ENCODE data around the gene PLBD2. TPM values are rescaled to one million over a fixed set of nuclear protein-coding genes. Genes with fewer than 3 reads are reported as not detected.
A peak's percentile ranks its signal among the peaks of the same experiment; 100 is the strongest.

PLBD2 gene
- total RNA-seq, 1 donor from 2014 or later: 4.9 TPM

GRCh38 chr12:113425960-113426453 lies 67.6 kb downstream of the PLBD2 start:
- H3K27ac ChIP-seq: no peak overlapping the region
- H3K9ac ChIP-seq: no peak overlapping the region
- peaks cover 3% of the 10 kb centered on the region for H3K27me3 Mint-ChIP-seq (ENCODE audit: insufficient read depth, low read depth)
- H3K27me3 ChIP-seq: no peaks in the 10 kb centered on the region
- peaks cover 12% of the 10 kb centered on the region for H3K4me1 ChIP-seq
- no peaks in the 10 kb centered on the region for H3K79me2 ChIP-seq (ENCODE audit: low read depth)
- H4K20me1 ChIP-seq (ENCODE audit: low read depth): no peaks in the 10 kb centered on the region
- no peaks in the 10 kb centered on the region for H3K9me3 ChIP-seq (ENCODE audit: low read depth)
- H3K4me2 ChIP-seq: peak overlapping the region; percentile 70
- TF ChIP-seq CTCF (IDR thresholded peaks at IDR 0.05) (no peak), EZH2phosphoT487 (IDR thresholded peaks at IDR 0.05) (no peak), EZH2 (IDR thresholded peaks at IDR 0.05) (no peak)
- peaks cover 19% of the 10 kb centered on the region for H3K4me1 Mint-ChIP-seq
- no peak overlapping the region for H3K27ac Mint-ChIP-seq
- H3K9me3 Mint-ChIP-seq: no peaks in the 10 kb centered on the region
- H3K4me3 ChIP-seq: peak overlapping the region; percentile 32
- DNase-seq (ENCODE audit: low spot score): peak; percentile 26
- H3K36me3 Mint-ChIP-seq: no peaks in the 10 kb centered on the region
- no peak overlapping the region for H3K4me3 Mint-ChIP-seq
- H3F3A ChIP-seq (ENCODE audit: low read depth): peaks cover 21% of the 10 kb centered on the region
- H3K36me3 ChIP-seq: no peaks in the 10 kb centered on the region
- H2AFZ ChIP-seq (replicated peaks): peak overlapping the region; percentile 91

GRCh38 chr12:113427882-113428281 lies 69.5 kb downstream of the PLBD2 start:
- Mint-ChIP-seq H3K9me3 (no peaks in the 10 kb centered on the region), H3K4me1 (peaks cover 9% of the 10 kb centered on the region), H3K4me3 (no peak overlapping the region), H3K36me3 (no peaks in the 10 kb centered on the region), H3K27me3 (ENCODE audit: insufficient read depth, low read depth) (peaks cover 3% of the 10 kb centered on the region), H3K27ac (no peak overlapping the region)
- Histone ChIP-seq H3K4me3 (no peak overlapping the region), H3K4me1 (peaks cover 7% of the 10 kb centered on the region), H3K27me3 (no peaks in the 10 kb centered on the region), H3K4me2 (no peak overlapping the region), H2AFZ (replicated peaks) (no peak overlapping the region), H3K27ac (no peak overlapping the region), H3K9ac (no peak overlapping the region), H3K36me3 (no peaks in the 10 kb centered on the region), H4K20me1 (ENCODE audit: low read depth) (no peaks in the 10 kb centered on the region), H3K9me3 (ENCODE audit: low read depth) (no peaks in the 10 kb centered on the region), H3K79me2 (ENCODE audit: low read depth) (no peaks in the 10 kb centered on the region), H3F3A (ENCODE audit: low read depth) (peaks cover 15% of the 10 kb centered on the region)
- no peak for DNase-seq (ENCODE audit: low spot score)
- no peak for TF ChIP-seq CTCF (IDR thresholded peaks at IDR 0.05)
- TF ChIP-seq EZH2phosphoT487 (IDR thresholded peaks at IDR 0.05): no peak
- TF ChIP-seq EZH2 (IDR thresholded peaks at IDR 0.05): no peak

GRCh38 chr12:113428482-113428881 lies 70.1 kb downstream of the PLBD2 start:
- H3K9ac ChIP-seq: no peak overlapping the region
- peaks cover 15% of the 10 kb centered on the region for H3F3A ChIP-seq (ENCODE audit: low read depth)
- H3K4me3 ChIP-seq: no peak overlapping the region
- no peaks in the 10 kb centered on the region for H3K27me3 ChIP-seq
- Mint-ChIP-seq H3K9me3 (no peaks in the 10 kb centered on the region), H3K4me3 (no peak overlapping the region), H3K27ac (no peak overlapping the region), H3K27me3 (ENCODE audit: insufficient read depth, low read depth) (peaks cover 6% of the 10 kb centered on the region), H3K36me3 (no peaks in the 10 kb centered on the region), H3K4me1 (peaks cover 7% of the 10 kb centered on the region)
- no peak for DNase-seq (ENCODE audit: low spot score)
- H3K27ac ChIP-seq: no peak overlapping the region
- H2AFZ ChIP-seq (replicated peaks): no peak overlapping the region
- H3K79me2 ChIP-seq (ENCODE audit: low read depth): no peaks in the 10 kb centered on the region
- no peaks in the 10 kb centered on the region for H4K20me1 ChIP-seq (ENCODE audit: low read depth)
- TF ChIP-seq EZH2phosphoT487 (IDR thresholded peaks at IDR 0.05) (no peak), CTCF (IDR thresholded peaks at IDR 0.05) (no peak), EZH2 (IDR thresholded peaks at IDR 0.05) (no peak)
- no peaks in the 10 kb centered on the region for H3K36me3 ChIP-seq
- peaks cover 7% of the 10 kb centered on the region for H3K4me1 ChIP-seq
- no peaks in the 10 kb centered on the region for H3K9me3 ChIP-seq (ENCODE audit: low read depth)
- no peak overlapping the region for H3K4me2 ChIP-seq

All from neural progenitor cell (in vitro differentiated cells).